HG02759 (cell line): Measurements from ENCODE around the gene AZIN2.

Experiments
- ATAC-seq: cut with Tn5 transposase; IDR thresholded peaks from one replicate; pipeline ENCODE4 v1.9.1; 2021; ENCODE audit warnings: mild to moderate bottlenecking, moderate library complexity; ENCODE audit not compliant: unreplicated experiment

The AZIN2 gene

GRCh38 chr1:33149453-33150190 is 68.7 kb downstream of the AZIN2 start:
- ATAC-seq = no peak

GRCh38 chr1:33150522-33150921 is 69.6 kb downstream of the AZIN2 start:
- no peak for ATAC-seq

GRCh38 chr1:33151116-33151515 is 70.2 kb downstream of the AZIN2 start:
- ATAC-seq = no peak

GRCh38 chr1:33152685-33153432 is 71.9 kb downstream of the AZIN2 start:
- ATAC-seq = no peak

- ATAC-seq = no peak
Measured at GRCh38 chr1:33153650-33154049, 72.7 kb downstream of the AZIN2 start.

- no peak for ATAC-seq
Measured at GRCh38 chr1:33155877-33156538, 75.1 kb downstream of the AZIN2 start.

- no peak for ATAC-seq
Measured at GRCh38 chr1:33157131-33157530, 76.2 kb downstream of the AZIN2 start.

GRCh38 chr1:33158366-33158765 is 77.4 kb downstream of the AZIN2 start:
- ATAC-seq = no peak

GRCh38 chr1:33159577-33159976 is 78.6 kb downstream of the AZIN2 start:
- no peak for ATAC-seq

GRCh38 chr1:33161061-33161681 is 80.2 kb downstream of the AZIN2 start:
- no peak for ATAC-seq

GRCh38 chr1:33162141-33162540 is 81.2 kb downstream of the AZIN2 start:
- no peak for ATAC-seq

- ATAC-seq = no peak
Measured at GRCh38 chr1:33163621-33164519, 82.9 kb downstream of the AZIN2 start.

GRCh38 chr1:33165209-33165608 is 84.3 kb downstream of the AZIN2 start:
- no peak for ATAC-seq

- no peak for ATAC-seq
Measured at GRCh38 chr1:33165809-33166208, 84.9 kb downstream of the AZIN2 start.

- ATAC-seq = no peak
Measured at GRCh38 chr1:33167650-33168447, 86.9 kb downstream of the AZIN2 start.

GRCh38 chr1:33168556-33169289 is 87.8 kb downstream of the AZIN2 start:
- ATAC-seq = no peak

GRCh38 chr1:33169290-33170055 is 88.5 kb downstream of the AZIN2 start:
- ATAC-seq = no peak
